ENCODE measurements around the gene HOXA9.

Gene HOXA9

DNA sequence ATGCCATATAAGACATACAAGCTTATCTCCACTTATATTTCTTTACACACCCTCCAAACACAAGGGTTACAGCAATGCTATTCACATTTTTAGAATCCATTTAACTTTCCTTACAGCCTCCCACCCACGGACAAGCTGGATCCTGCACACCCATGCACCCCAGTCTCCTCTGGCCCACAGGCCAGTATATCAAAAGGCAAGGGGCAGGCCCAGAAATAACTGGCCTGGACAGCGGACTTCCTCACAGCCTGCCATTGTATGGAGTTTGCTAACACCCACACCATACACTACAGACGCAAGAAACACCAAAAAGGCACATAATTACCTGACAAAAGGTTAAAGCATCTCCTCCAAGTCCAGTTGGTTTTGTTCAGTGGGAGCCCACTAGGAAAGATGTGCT, 46.8 kb downstream of the HOXA9 start:
- Histone ChIP-seq H3K4me3 (ENCODE audit: low read depth, low read length) (no peak overlapping the region), H3K27ac (ENCODE audit: extremely low read depth, low read depth, low read length) (no peak overlapping the region), H3K9me3 (ENCODE audit: control insufficient read depth, insufficient read depth, low read depth, low read length) (no peaks in the 10 kb centered on the region), H3K4me1 (ENCODE audit: control insufficient read depth, insufficient read depth, low read length) (peaks cover 39% of the 10 kb centered on the region), H3K36me3 (ENCODE audit: control insufficient read depth in 2 of 2, insufficient read depth in 1 of 2, low read length in 2 of 2) (peaks cover 0 to 22% of the 10 kb centered on the region in 2 experiments; a peak in 1 of 3 replicates)
- ChIA-PET CTCF (interaction anchor here (0.5 to 1.3 kb wide), 2 partner anchors 12 to 268 kb away, joined by 3 to 5 read pairs; partner anchors contain the start of gene HOXA4), POLR2A (interaction anchor here (1.1 to 2.9 kb wide), 2 partner anchors 9 to 22 kb away, joined by 3 to 9 read pairs; partner anchors contain the start of gene HOXA1)
- TF ChIP-seq ZNF350 (tag by site-specific recombination; IDR thresholded peaks at IDR 0.05) (no peak), ZFHX2 (tag by site-specific recombination; conservative IDR thresholded peaks at IDR 0.05) (peak; percentile 48)

- H3K4me3 ChIP-seq (ENCODE audit: low read depth, low read length): no peak overlapping the region
- H3K9me3 ChIP-seq (ENCODE audit: control insufficient read depth, insufficient read depth, low read depth, low read length): no peaks in the 10 kb centered on the region
- ChIA-PET POLR2A (interaction anchor here (1.1 to 2.9 kb wide), 2 partner anchors 10 to 21 kb away, joined by 3 to 9 read pairs; partner anchors contain the start of gene HOXA1), CTCF (interaction anchor here (1.3 kb wide), 1 partner anchor 13 kb away, joined by 3 read pairs; the partner anchor contains the start of gene HOXA4)
- TF ChIP-seq ZBTB20 (tag by site-specific recombination; IDR thresholded peaks at IDR 0.05) (peak; percentile 47), ZNF140 (tag by site-specific recombination; IDR thresholded peaks at IDR 0.05) (no peak)
- H3K4me1 ChIP-seq (ENCODE audit: control insufficient read depth, insufficient read depth, low read length): peaks cover 39% of the 10 kb centered on the region
- peak overlapping the region; percentile 99; the same call in 1 of the 2 replicates for H3K27ac ChIP-seq (ENCODE audit: extremely low read depth, low read depth, low read length)
- peaks cover 0 to 22% of the 10 kb centered on the region in 2 experiments; a peak in 1 of 3 replicates for H3K36me3 ChIP-seq (ENCODE audit: control insufficient read depth in 2 of 2, insufficient read depth in 1 of 2, low read length in 2 of 2)
Observed at GRCh38 chr7:27117887-27118491, 47.3 kb downstream of the HOXA9 start.

- ChIA-PET CTCF (interaction anchor here (1.1 to 1.3 kb wide), 3 partner anchors 11 to 27 kb away, joined by 3 to 6 read pairs (median 4); partner anchors contain the start of genes HOXA4 and HOXA5), POLR2A (interaction anchor here (0.7 to 2.9 kb wide), 3 partner anchors 11 to 69 kb away, joined by 3 to 9 read pairs (median 3); partner anchors contain the start of gene HOXA1)
- Histone ChIP-seq H3K4me3 (ENCODE audit: low read depth, low read length) (no peak overlapping the region), H3K27ac (ENCODE audit: extremely low read depth, low read depth, low read length) (peak overlapping the region; percentile 99), H3K4me1 (ENCODE audit: control insufficient read depth, insufficient read depth, low read length) (peaks cover 39% of the 10 kb centered on the region), H3K9me3 (ENCODE audit: control insufficient read depth, insufficient read depth, low read depth, low read length) (no peaks in the 10 kb centered on the region), H3K36me3 (ENCODE audit: control insufficient read depth in 2 of 2, insufficient read depth in 1 of 2, low read length in 2 of 2) (peaks cover 0 to 22% of the 10 kb centered on the region in 2 experiments; a peak in 1 of 3 replicates)
- TF ChIP-seq KLF9 (tag by site-specific recombination; IDR thresholded peaks at IDR 0.05; ENCODE audit: low read depth) (no peak), ZNF658 (tag by site-specific recombination; IDR thresholded peaks at IDR 0.05) (no peak), YY1 (tag by site-specific recombination; IDR thresholded peaks at IDR 0.05) (0 out of 2 replicates have a peak, but pooled peaks have one; percentile 14), ZBTB17 (tag by site-specific recombination; IDR thresholded peaks at IDR 0.05) (peak; percentile 23; the same call in 1 of the 2 replicates), ZNF677 (tag by site-specific recombination; IDR thresholded peaks at IDR 0.05) (no peak), ZFP69B (tag by site-specific recombination; IDR thresholded peaks at IDR 0.05) (no peak), ZNF555 (tag by site-specific recombination; conservative IDR thresholded peaks at IDR 0.05) (no peak), MEIS1 (CRISPR knock-in tag; IDR thresholded peaks at IDR 0.05; ENCODE audit: borderline replicate concordance) (no peak), TRIM28 (IDR thresholded peaks at IDR 0.05; ENCODE audit: borderline replicate concordance, low read length) (no peak), ZNF16 (tag by site-specific recombination; IDR thresholded peaks at IDR 0.05; ENCODE audit: low read depth) (no peak), OSR2 (tag by site-specific recombination; IDR thresholded peaks at IDR 0.05) (no peak), ZNF335 (tag by site-specific recombination; conservative IDR thresholded peaks at IDR 0.05) (peak; percentile 31; the same call in 1 of the 2 replicates), ZNF121 (tag by site-specific recombination; IDR thresholded peaks at IDR 0.05) (peak; percentile 91), ZNF629 (tag by site-specific recombination; IDR thresholded peaks at IDR 0.05) (no peak), ZNF521 (tag by site-specific recombination; IDR thresholded peaks at IDR 0.05) (no peak), ZBTB6 (tag by site-specific recombination; IDR thresholded peaks at IDR 0.05) (no peak)
- TF ChIP-seq, protein P1, sequence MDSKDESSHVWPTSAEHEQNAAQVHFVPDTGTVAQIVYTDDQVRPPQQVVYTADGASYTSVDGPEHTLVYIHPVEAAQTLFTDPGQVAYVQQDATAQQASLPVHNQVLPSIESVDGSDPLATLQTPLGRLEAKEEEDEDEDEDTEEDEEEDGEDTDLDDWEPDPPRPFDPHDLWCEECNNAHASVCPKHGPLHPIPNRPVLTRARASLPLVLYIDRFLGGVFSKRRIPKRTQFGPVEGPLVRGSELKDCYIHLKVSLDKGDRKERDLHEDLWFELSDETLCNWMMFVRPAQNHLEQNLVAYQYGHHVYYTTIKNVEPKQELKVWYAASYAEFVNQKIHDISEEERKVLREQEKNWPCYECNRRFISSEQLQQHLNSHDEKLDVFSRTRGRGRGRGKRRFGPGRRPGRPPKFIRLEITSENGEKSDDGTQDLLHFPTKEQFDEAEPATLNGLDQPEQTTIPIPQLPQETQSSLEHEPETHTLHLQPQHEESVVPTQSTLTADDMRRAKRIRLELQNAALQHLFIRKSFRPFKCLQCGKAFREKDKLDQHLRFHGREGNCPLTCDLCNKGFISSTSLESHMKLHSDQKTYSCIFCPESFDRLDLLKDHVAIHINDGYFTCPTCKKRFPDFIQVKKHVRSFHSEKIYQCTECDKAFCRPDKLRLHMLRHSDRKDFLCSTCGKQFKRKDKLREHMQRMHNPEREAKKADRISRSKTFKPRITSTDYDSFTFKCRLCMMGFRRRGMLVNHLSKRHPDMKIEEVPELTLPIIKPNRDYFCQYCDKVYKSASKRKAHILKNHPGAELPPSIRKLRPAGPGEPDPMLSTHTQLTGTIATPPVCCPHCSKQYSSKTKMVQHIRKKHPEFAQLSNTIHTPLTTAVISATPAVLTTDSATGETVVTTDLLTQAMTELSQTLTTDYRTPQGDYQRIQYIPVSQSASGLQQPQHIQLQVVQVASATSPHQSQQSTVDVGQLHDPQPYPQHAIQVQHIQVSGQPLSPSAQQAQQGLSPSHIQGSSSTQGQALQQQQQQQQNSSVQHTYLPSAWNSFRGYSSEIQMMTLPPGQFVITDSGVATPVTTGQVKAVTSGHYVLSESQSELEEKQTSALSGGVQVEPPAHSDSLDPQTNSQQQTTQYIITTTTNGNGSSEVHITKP (tag by site-specific recombination; IDR thresholded peaks at IDR 0.05): peak; percentile 80
- TF ChIP-seq, protein P2, sequence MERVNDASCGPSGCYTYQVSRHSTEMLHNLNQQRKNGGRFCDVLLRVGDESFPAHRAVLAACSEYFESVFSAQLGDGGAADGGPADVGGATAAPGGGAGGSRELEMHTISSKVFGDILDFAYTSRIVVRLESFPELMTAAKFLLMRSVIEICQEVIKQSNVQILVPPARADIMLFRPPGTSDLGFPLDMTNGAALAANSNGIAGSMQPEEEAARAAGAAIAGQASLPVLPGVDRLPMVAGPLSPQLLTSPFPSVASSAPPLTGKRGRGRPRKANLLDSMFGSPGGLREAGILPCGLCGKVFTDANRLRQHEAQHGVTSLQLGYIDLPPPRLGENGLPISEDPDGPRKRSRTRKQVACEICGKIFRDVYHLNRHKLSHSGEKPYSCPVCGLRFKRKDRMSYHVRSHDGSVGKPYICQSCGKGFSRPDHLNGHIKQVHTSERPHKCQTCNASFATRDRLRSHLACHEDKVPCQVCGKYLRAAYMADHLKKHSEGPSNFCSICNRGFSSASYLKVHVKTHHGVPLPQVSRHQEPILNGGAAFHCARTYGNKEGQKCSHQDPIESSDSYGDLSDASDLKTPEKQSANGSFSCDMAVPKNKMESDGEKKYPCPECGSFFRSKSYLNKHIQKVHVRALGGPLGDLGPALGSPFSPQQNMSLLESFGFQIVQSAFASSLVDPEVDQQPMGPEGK (tag by site-specific recombination; IDR thresholded peaks at IDR 0.05): 0 out of 2 replicates have a peak, but pooled peaks have one; percentile 3
Observed at GRCh38 chr7:27116962-27117886, 48.1 kb downstream of the HOXA9 start.
